GM18519 (cell line): ENCODE measurements around the gene TOP3A.
A peak's percentile ranks its signal among the peaks of the same experiment; 100 is the strongest.
"Not testable (repeated sequence)": the region's sequence is repeated elsewhere in the genome, so short reads cannot be mapped to it uniquely, and the experiment has no call there.

Source experiments
- ATAC-seq: cut with Tn5 transposase; IDR thresholded peaks from one replicate; pipeline ENCODE4 v1.9.1; 2021; ENCODE audit warnings: mild to moderate bottlenecking, moderate library complexity; ENCODE audit not compliant: unreplicated experiment, low FRiP score

TOP3A gene, protein sequence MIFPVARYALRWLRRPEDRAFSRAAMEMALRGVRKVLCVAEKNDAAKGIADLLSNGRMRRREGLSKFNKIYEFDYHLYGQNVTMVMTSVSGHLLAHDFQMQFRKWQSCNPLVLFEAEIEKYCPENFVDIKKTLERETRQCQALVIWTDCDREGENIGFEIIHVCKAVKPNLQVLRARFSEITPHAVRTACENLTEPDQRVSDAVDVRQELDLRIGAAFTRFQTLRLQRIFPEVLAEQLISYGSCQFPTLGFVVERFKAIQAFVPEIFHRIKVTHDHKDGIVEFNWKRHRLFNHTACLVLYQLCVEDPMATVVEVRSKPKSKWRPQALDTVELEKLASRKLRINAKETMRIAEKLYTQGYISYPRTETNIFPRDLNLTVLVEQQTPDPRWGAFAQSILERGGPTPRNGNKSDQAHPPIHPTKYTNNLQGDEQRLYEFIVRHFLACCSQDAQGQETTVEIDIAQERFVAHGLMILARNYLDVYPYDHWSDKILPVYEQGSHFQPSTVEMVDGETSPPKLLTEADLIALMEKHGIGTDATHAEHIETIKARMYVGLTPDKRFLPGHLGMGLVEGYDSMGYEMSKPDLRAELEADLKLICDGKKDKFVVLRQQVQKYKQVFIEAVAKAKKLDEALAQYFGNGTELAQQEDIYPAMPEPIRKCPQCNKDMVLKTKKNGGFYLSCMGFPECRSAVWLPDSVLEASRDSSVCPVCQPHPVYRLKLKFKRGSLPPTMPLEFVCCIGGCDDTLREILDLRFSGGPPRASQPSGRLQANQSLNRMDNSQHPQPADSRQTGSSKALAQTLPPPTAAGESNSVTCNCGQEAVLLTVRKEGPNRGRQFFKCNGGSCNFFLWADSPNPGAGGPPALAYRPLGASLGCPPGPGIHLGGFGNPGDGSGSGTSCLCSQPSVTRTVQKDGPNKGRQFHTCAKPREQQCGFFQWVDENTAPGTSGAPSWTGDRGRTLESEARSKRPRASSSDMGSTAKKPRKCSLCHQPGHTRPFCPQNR

DNA sequence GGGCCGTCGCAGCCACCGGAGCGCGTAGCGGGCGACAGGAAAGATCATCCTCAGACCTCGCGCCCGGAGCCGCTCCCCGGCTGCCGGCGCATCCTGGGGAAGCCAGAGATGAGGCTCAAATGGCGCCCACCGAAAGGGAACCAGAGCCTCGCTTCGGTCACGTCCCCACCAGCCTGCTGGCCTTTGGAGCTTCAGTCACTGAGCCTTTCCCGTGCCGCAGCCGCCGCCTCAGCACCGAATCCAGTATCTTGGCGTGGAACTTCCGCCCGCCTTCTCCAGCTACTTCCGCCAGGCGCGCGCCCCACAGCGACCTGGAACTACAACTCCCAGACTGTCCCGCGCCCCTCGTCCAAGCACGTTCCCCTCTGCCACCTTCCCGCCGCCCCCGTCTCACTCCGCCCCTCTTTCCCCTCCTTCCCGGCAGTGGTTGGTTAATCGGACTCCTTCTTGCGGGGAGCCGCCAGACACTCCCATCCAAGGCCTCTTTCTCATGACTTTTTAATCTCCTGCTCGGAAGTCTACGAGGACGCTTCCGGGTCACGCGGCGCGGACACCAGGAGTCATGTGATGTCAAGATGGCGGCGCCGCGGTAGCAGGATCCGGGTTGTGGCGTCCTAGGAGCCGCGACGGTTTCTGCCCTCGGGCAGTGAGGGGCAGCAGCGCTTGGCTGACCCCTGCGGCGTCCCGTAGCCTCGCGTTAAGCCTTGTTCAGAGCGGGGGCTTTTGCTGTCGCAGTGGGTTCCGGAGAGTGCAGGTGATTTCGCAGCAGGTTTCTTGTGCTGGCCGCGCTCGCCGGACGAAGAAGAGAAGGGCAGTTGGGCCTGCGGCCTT, at the start of gene TOP3A, which contains the start of gene SMCR8:
TOP3A (minus strand) TSS at position 264 of the 831 bp plus-strand sequence; CDS start at position 48, 216 bp downstream.
SMCR8 (plus strand) TSS at position 563 of the 831 bp plus-strand sequence. CDS start 497 bp downstream, outside the sequence.
- peak; percentile 55 for ATAC-seq

DNA sequence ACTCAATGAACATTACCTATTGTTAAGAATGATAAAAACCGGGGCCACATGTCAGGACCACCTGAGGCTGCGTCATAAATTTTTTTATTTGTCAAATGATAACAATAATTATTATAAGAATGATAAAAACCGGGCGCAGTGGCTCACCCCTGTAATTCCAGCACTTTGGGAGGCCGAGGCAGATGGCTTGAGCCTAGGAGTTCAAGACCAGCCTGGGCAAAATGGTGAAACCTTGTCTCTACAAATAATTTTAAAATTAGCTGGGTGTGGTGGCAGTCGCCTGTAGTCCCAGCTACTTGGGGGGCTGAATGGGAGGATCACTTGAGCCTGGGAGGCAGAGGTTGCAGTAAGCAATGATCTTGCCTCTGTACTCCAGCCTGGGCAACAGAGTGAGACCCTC, 49.4 kb upstream of the TOP3A start:
- no peak for ATAC-seq

DNA sequence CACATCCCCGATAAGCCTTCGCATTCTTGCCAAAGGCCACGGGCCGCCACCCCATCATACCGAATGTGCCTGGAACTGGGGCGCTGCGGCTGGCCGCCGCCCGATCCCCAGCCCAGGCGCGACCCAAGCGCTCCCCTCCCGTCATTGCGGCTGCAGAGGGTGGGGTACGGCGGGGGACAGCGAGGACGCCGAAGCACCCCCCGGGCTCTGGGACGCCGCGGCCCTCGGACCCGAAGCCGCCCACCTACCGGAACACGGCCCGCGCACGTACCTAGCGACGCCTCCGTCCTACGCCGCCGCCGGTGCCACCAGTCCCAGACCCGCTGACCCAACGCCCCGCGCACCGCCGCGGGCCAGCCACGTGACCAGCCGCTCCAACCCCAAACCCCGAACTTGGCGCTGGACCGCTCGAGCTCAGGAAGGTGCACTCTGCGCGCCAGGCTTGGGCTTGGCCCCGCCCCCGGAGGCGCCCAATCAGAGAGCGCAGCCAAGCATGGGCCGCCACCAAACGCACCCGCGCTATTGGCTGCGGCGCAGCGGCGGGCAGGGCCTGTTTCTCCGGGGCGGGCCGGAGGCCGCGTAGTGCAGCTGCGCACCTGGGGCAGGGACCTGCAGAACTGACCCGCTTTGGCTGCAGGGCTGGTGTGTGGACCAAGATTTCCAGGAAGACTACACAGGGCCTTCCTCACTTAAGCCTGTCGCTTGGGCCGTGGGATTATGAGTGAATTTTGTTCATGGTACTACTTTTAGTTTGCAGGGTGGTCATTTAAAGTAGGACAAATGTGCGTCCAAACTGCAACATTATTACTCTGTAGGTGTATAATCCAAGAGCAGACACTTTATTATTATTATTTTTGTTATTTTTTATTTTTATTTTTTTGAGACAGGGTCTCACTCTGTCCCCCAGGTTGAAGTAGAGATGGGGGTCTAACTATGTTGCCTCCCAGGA, 48.6 kb upstream of the TOP3A start, which contains the start of gene SHMT1:
SHMT1 (minus strand) TSS at position 450 of the 949 bp plus-strand sequence. CDS start 7,569 bp downstream, outside the sequence.
- peak; percentile 95 for ATAC-seq

DNA sequence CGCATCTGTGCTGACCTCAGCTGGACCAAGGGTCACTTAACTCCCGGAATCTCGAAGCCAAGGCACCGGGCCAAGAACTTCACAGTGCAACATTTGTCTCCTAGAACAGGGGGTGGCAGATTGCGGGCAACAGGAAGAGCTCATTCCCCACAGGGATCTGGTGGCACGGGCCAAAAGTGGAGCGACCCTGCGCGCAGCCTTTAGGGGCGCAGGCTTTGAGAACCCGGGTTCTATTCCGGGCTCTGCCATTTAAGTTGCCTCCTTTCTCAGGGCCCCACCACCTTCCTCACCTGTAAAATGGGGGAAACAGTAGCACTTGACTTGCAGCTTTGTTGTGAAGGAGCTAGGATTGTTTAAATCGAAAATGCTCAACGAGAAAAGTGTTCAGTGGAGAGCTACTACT, 47.9 kb upstream of the TOP3A start:
- ATAC-seq: no peak

DNA sequence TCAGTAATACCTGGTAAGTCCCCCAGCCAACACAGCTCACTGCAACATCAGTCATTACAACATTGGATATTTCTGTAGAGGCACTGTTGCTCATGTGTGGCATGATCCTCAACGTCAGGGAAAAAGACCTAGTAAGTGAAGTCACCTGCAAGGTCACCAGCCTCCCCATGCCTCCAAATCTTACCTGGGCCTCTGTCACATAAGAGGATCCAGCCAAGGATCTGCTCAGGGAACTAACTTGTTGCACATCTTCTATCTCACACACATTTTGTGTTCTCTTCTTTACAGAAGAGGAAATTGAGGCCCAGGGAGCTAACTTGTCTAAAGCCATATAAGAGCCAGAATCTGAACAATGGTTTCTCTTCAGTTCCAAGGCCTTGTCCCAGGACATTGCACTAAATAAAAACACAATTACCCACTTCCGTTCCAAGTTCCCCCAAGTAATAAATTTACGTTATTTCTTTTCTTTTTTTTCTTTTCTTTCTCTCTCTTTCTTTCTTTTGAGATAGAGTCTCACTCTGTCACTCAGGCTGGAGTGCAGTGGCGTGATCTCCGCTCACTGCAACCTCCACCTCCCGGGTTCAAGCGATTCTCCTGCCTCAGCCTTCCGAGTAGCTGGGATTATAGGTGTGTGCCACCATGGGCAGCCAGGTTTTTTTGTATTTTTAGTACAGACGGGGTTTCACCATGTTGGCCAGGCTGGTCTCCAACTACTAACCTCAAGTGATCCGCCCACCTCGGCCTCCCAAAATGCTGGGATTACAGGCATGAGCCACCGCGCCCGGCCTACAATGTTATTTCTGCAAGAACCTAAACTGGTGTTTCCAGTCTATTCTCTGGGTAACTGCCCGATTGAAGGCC, 47.3 kb upstream of the TOP3A start:
- ATAC-seq: no peak

DNA sequence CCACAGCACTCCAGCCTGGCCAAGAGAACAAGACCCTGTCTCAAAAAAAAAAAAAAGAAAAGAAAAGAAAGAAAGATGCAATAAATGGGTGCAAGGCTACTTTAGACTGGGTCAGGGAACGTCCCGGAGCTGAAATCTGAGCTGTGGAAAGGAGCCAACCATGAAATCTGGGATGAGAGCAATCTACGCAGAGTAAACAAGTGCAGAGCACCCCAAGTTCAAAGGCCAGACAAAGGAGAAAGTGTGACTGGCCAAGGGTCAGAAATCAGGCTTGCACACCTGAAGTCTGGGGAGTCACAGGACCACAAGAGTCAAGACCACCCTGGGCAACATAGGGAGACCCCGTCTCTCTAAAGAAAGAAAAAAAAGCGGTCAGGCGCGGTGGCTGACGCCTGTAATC, 45.7 kb upstream of the TOP3A start:
- ATAC-seq: no peak

DNA sequence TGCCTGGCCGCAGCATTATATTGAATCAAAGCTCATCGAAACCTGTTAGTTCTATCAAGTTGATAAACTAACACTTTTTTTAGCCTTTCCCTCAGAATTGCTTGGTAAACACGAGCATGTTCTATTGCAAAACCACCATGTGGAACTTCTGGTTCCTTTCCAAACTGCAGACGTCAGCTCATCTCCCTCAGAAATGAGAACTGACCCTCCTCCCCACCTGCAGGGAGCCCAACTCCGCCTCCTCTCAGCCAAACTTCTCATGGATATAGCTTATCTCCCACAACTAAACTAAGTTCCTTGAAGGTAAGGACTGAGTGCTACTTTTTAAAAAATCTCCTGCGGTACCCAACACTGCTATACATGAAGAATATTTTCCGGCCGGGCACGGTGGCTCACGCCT, 41.8 kb upstream of the TOP3A start:
- ATAC-seq: no peak

DNA sequence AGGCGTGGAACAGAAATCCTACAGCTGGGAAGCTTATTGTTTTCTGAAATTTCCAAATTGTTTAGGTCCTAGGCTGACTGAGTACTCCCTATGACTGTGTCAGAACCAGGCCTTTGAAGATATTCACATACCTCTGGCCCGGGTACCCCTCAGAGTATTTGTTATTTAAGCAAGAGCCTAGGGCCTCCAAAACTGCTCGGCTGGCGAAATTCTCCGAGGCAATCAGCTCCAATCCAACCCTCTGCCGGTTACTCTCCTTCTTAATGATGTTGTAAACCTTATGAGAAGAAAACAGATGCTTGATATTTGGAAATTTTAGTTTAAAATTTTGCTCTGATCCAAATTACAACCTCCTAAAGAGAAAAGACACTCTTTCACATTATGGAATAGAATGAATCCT, 38.7 kb upstream of the TOP3A start:
- ATAC-seq: no peak

DNA sequence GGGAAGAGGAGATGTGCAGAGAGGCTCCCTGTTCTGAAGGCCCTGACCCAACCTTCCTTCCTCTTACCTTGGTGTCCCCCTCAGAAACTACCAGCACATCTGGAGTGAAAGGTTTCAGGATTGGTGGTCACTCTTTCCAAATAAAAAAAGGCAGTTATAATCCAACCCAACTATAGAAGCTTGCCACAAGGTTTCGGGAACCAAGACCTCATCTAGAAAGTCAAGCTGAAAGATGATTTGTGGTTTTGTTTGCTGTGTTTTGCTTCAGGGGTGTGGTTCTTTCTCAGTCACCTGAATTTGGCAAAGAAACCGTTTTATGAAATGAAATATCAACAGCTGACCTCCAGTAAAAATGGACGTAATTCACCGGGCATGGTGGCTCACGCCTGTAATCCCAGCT, 29.2 kb upstream of the TOP3A start:
- ATAC-seq: no peak

DNA sequence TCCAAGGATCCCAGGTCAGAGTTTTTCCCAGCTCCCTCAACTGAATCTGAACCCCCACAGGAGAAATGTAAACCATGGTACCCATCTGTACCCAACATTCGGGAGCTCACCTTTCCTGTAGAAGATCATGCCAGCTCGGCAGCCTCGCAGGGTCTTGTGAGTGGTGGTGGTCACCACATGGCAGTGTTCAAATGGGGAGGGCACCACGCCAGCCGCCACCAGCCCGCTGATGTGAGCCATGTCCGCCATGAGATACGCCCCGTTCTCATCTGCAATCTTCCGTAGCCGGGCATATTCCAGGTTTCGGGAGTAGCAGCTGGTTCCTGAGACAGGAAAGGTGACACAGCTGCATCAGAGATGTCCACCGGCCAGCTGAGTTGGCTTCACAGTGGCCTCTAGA, 25.1 kb upstream of the TOP3A start:
- ATAC-seq: no peak

DNA sequence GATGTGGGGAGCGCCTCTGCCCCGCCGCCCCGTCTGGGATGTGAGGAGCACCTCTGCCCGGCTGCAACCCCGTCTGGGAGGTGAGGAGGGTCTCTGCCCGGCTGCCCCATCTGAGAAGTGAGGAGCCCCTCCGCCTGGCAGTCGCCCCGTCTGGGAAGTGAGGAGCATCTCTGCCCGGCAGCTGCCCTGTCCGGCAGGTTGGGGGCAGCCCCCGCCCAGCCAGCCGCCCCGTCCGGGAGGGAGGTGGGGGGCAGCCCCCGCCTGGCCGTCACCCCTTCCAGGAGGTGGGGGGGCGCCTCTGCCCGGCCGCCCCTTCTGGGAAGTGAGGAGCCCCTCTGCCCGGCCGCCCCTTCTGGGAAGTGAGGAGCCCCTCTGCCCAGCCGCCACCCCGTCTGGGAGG, 23.4 kb upstream of the TOP3A start:
- not testable (repeated sequence) for ATAC-seq

DNA sequence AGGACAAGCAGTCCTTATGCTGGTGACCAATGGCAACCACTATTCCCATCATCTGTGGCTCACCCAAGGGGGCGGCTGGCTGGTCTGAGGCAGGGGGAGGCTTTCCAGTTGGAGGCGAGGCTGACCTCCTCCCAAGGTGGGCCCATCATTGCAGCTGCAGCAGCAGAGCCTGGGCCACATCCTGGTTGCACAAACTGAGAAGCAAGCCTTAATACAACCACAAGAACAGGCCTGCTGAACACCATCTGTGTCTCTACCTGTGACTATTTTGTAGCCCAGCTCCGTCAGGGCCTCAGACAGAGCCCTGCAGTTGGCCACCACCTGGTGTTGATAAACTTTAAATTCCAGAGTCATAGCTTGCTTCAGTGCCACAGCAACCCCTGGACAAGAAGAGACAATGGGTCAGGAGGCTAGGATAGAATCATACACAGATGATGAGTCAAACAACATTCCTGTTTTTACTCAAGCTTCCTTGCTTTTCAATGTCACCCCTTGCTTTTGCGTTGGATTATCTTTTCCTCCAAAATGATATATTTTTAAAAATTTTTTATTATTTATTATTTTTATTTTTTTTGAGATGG, 18.2 kb upstream of the TOP3A start:
- no peak for ATAC-seq

DNA sequence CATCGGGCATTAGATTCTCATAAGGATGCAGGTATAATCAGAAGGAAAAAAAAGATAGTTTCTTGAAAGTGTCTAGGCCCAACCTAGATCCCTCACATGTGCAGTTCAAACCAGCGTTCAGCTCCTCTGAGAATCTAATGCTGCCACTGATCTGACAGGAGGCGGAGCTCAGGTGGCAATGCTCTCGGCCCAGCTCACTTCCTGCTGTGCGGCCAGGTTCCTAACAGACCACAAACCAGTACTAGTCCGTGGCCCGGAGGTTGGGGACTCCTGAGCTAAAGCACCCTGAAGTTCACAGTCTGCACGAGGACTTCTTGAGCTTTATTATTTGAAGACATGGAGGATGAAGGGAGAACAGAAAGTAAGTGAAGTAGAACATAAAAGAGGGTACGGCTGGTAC, 17.1 kb upstream of the TOP3A start:
- ATAC-seq: no peak

DNA sequence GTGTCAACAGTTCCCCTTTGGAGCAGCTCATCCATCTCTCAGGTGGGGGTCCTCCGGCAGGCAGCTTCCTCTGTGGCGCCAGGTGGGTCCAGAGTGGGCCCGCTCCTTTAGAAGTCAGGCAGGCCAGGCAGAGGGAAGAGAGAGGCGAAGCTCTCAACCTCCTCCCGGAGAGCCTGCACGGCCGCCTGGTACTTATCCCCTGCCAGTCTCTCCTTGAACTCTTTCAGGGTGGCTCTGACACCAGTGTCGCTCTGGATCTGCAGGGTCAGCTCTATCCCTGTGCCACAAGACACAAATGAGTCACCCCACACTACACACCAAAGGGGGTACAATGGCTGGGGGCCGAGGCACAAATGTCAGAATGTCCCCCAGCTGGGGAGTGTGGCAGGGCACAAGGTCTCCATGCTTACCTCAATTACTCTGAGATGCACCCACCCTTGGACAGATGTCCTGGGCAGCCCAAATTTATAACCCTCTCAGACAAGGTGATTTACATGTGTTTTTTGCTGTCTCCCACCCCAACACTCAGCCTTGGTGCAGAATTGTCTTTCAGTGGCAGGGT, 13.9 kb upstream of the TOP3A start:
- ATAC-seq: no peak

DNA sequence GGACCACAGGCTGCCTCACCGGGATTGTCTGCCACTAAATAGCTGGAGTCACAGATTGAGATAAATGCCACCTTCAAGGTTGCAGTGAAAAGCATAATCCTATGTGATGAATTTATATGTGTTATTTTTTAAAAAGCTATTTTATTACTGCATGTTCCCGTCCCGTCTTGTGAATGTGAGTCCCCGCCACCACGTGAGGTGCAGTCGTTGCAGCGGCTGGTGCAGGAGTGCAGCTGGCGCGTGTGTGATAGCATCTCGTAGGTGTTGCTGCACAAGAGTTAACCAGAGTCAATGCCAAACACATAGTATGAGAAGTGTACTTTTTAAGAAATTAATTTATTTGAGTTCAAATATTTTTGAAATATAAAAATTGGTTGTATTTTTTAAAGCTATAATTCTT, 12.8 kb upstream of the TOP3A start:
- ATAC-seq: no peak

DNA sequence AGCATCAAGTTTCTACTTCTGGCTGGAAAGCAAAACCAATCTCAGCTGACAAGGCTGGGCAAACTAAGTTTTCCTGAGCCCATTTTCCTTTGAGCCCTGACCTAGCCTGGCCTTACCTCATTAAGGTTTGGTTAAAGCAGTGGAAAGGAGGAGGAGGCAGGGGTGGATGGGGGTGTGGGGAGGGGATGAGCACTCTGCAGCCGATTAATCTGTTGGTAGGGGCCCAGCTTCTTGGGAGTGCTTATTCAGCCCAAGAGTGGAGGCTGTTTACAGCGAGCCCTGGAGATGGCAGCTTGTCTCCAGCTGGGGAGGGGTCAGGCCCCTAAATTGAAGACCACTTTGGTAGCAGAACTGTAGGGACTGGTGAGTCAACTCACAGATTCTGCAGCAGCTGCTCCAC, 12.3 kb upstream of the TOP3A start:
- ATAC-seq: no peak

DNA sequence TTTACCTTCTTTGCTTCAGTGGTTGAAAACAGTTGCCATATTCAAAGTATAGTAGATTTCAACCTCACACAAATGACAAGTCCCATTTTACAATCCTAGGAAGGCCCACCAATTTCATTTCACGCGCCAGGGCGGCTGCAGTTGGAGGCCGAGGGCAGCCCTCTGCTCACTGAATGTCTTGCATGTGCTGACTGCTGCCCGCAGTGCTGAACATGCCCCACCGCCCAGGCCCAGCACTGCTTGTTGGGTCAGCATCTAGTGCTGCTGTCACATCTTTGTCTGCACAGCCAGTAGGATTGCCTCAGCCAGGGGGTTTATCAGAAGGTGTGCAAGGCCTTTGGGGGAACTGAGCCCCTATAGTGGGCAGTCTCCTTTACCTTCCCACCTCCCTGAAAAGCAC, 11.8 kb upstream of the TOP3A start:
- no peak for ATAC-seq

DNA sequence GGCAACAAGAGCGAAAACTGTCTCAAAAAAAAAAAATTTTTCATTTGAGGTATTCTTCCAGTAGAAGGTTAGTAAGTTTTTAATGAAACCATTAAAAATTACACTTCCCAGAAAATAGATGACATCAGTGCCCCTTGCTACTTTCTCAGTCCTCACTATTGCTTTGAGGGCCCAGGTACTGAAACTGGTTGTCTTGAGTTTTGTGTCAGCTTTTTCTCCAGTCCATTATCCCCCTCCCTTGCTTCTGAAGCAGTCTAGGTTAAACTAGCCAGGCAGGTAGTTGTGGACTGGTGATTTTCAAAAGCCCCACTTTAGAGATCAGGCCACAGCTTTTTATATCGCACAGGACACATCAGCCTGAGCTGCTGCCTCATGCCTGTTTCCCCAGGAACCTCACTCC, 11.2 kb upstream of the TOP3A start:
- ATAC-seq: no peak
